IPS-18c (cell line): ENCODE measurements around the gene MSANTD4.
A peak's percentile ranks its signal among the peaks of the same experiment; 100 is the strongest.
"Not testable (repeated sequence)": the region's sequence is repeated elsewhere in the genome, so short reads cannot be mapped to it uniquely, and the experiment has no call there.

Experiments used
- H3K4me3 ChIP-seq: 2 replicates; pipeline ENCODE4 v1.7.0; 2013; ENCODE audit warnings: low read depth, mild to moderate bottlenecking, low read length, moderate library complexity; ENCODE audit not compliant: insufficient read depth
- H3K9me3 ChIP-seq: one replicate; pipeline ENCODE4 v1.6.1; 2013; ENCODE audit warnings: mild to moderate bottlenecking, low read length, moderate library complexity; ENCODE audit not compliant: control insufficient read depth, insufficient read depth

The MSANTD4 gene

GRCh38 chr11:106021181-106021966, 666 bp downstream of the MSANTD4 start:
- no peaks in the 10 kb centered on the region for H3K9me3 ChIP-seq
- peak overlapping the region; percentile 86 for H3K4me3 ChIP-seq

DNA sequence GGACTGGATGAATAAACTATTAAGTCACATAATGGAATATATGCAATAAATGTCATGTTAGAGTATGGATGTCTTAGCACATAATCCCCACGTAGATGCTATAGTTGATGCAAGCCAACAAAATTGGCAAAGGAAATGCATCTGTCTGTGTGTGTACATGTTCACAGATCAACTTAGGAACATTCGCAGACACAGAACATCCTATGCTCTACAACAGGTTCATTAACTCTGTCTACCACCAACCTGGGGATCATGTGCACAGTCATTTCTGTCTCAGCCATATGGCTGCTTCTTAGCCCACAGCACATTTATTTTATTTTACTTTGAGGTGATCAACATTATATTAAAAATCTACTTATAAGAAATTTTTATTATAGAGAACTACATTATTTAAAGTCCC, 4.9 kb downstream of the MSANTD4 start:
- Histone ChIP-seq H3K9me3 (no peaks in the 10 kb centered on the region), H3K4me3 (no peak overlapping the region)

DNA sequence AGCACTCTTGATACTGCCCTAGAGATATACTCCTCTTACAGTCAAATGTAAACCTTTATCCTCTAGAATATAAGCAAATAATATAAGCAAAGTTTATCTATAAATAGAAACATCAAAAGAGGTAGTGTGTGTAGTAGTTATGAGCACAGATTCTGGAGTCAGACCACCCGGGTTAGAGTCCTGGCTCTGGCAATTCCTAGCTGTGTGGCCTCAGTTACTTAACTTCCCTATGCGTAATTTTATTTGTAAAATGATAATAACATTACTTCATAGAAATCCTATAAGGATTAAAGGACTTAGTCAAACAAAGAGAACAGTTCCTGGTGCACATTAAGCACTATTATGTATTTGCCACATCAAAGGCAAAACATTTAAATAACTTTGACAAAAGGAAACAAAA, 7.0 kb downstream of the MSANTD4 start:
- Histone ChIP-seq H3K4me3 (no peak overlapping the region), H3K9me3 (no peaks in the 10 kb centered on the region)

GRCh38 chr11:106014620-106015019, 7.4 kb downstream of the MSANTD4 start:
- Histone ChIP-seq H3K4me3 (no peak overlapping the region), H3K9me3 (no peaks in the 10 kb centered on the region)

GRCh38 chr11:106014035-106014434, 8.0 kb downstream of the MSANTD4 start:
- no peak overlapping the region for H3K4me3 ChIP-seq
- no peaks in the 10 kb centered on the region for H3K9me3 ChIP-seq

DNA sequence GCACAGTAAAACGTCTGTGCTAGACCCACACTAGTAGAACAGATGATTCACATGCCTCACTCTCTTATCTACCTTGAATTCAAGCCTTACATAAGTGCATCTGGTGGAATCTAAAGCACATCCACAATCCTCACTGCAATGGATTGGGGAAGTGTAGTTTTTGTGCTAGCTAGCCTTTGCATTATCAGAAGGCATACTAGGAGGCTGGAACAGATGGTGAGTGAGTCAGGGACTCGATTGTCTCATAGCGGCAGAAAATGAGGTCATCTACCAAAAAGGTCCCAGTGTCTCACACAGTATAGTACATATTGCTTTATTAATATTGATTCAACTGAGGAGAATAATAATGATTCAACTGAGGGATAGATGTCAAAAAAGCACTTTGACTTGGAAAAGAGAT, 9.3 kb downstream of the MSANTD4 start:
- H3K9me3 ChIP-seq, result no peaks in the 10 kb centered on the region
- H3K4me3 ChIP-seq, result no peak overlapping the region

DNA sequence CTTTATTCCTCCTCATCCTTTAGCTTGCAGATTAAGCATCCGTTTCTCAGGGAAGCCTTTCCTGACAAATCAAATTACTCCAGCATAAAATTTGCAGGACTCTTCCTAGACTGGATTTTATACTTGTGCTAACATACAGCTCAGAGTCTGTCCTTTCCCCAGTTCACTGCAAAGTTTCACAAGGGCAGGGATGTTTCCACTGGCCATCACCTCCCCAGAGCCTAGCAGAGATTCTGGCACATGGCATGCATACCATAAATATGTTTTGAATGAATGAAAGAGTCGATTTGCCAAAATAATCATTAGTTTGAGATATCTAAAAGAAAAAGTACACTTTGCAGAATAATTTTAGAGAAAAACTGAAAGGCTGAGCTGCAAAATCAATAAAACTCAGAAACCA, 10.6 kb downstream of the MSANTD4 start:
- Histone ChIP-seq H3K4me3 (no peak overlapping the region), H3K9me3 (no peaks in the 10 kb centered on the region)

- not testable (repeated sequence) for H3K4me3 ChIP-seq, H3K9me3 ChIP-seq
Observed at GRCh38 chr11:106003094-106003493, 18.9 kb downstream of the MSANTD4 start.

- H3K4me3 ChIP-seq, result no peak overlapping the region
- H3K9me3 ChIP-seq, result peaks cover 6% of the 10 kb centered on the region
Observed at GRCh38 chr11:106001304-106002012, 20.6 kb downstream of the MSANTD4 start.

GRCh38 chr11:105991888-105992287, 30.2 kb downstream of the MSANTD4 start:
- Histone ChIP-seq H3K9me3 (no peaks in the 10 kb centered on the region), H3K4me3 (no peak overlapping the region)

DNA sequence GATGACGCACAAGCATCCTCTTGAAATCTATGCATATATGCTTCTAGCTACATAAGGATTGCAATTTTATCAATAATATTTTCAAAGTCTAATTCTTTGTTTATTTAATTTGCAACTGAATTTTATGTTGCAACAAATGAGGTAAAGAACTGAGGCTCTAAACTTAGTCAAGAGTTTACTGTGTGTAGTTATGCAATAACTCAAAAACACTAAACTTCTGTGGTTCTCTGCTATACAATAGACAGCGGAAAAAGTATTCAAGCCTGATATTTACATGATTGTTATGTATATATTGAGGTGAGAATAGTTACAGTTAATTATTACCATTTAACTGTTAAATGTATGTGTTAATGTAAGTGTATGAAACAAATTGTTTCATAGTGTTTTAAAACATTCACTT, 32.9 kb downstream of the MSANTD4 start:
- H3K4me3 ChIP-seq, result no peak overlapping the region
- H3K9me3 ChIP-seq, result no peaks in the 10 kb centered on the region

GRCh38 chr11:105988197-105988596, 33.8 kb downstream of the MSANTD4 start:
- Histone ChIP-seq H3K9me3 (no peaks in the 10 kb centered on the region), H3K4me3 (no peak overlapping the region)

DNA sequence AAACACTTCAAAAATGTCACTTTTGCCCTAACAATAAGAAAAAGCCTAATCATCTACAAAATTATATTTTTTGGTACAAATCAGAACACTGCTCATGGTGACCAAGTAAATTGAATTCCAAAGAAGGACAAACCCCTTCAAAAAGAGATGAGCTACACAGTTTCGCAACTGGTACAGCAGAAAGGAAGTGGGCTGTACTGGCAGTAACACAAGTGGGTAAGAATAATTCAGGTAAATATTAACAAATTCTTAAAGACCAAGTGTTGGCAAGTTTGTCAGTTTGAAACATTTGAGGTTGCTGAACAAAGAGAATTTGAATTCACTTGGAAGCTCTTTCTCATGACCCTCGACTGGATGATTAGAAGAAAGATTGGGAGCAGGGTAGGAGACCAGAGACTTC, 35.5 kb downstream of the MSANTD4 start:
- H3K4me3 ChIP-seq, result no peak overlapping the region
- H3K9me3 ChIP-seq, result no peaks in the 10 kb centered on the region

DNA sequence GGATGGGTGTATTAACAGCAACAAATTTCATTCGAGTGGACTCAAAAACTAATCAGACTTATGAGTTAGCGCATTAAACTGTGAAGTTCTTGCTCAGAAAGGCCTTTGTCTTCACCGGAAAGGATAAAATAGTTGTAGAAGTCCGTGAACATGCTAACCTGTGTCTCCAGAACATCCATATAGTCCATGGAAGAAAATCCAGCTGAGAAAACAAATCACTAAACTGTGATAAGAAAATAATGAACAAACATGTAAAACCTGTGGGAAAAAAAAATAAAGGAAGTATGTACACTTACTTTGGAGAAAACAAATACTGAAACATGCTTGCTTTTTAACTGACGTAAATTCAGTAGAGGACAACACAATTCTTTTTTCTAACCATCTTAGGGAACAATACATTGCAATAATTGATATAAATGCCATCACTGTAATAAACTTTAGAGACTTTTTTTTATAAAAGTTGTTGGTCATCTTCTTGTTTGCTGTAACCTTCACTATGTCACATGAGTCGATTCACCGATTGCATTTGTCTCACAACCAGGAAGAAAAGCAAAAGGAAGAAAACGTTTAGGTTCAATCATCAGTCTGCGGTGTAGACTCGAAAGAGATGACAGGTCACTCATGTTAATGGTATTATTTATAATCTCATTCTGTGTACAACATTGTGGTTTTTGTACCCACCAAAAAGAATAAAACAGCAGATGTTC, 41.9 kb downstream of the MSANTD4 start:
- Histone ChIP-seq H3K9me3 (no peaks in the 10 kb centered on the region), H3K4me3 (no peak overlapping the region)

DNA sequence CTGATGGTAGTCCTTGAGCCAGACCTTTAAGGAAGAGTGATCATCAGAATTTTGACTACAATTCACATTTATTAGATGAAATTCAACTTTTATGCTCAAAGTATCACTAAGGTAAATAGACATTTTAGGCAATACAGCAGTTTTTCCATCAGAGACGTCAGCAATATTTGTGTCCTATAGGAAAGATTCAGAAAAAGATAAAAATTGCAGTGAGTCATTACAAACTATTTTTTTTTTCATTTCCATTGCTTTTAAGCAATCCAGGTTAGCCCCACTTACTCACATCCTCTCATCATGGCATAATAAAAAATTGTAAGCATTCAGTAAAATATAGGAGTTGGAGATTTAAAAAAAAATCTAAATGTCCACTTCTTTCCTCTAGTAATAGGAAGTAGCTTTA, 46.9 kb downstream of the MSANTD4 start:
- Histone ChIP-seq H3K4me3 (no peak overlapping the region), H3K9me3 (no peaks in the 10 kb centered on the region)

DNA sequence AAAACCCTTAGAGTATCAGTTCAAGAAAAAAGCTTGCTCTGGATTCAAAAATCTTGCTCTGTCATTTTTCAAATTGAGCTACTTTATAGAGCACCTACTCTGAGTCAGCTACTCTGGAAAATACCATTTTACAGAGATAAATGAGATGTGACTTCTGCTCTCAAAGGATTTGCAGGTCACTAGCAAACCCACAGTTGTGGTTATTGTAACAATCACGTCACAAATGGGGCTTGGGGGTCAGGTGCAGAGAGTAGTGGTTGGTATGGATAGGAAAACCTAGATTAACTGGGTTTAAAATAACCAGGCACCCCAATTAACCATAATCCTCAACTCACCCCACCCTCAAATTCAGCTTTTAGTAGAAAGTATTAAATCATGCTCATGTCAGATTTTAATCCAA, 52.3 kb downstream of the MSANTD4 start:
- Histone ChIP-seq H3K4me3 (no peak overlapping the region), H3K9me3 (no peaks in the 10 kb centered on the region)

GRCh38 chr11:105968021-105968697, 53.9 kb downstream of the MSANTD4 start:
- no peak overlapping the region for H3K4me3 ChIP-seq
- no peaks in the 10 kb centered on the region for H3K9me3 ChIP-seq
